Left forelimb (tissue), 1 donor: ENCODE measurements around the gene MAP2.

Experiments
- DNase-seq: peaks from one replicate; pipeline ENCODE4 v3.0.0-alpha.2; 2018; ENCODE audit warnings: low spot score

MAP2 gene, protein sequence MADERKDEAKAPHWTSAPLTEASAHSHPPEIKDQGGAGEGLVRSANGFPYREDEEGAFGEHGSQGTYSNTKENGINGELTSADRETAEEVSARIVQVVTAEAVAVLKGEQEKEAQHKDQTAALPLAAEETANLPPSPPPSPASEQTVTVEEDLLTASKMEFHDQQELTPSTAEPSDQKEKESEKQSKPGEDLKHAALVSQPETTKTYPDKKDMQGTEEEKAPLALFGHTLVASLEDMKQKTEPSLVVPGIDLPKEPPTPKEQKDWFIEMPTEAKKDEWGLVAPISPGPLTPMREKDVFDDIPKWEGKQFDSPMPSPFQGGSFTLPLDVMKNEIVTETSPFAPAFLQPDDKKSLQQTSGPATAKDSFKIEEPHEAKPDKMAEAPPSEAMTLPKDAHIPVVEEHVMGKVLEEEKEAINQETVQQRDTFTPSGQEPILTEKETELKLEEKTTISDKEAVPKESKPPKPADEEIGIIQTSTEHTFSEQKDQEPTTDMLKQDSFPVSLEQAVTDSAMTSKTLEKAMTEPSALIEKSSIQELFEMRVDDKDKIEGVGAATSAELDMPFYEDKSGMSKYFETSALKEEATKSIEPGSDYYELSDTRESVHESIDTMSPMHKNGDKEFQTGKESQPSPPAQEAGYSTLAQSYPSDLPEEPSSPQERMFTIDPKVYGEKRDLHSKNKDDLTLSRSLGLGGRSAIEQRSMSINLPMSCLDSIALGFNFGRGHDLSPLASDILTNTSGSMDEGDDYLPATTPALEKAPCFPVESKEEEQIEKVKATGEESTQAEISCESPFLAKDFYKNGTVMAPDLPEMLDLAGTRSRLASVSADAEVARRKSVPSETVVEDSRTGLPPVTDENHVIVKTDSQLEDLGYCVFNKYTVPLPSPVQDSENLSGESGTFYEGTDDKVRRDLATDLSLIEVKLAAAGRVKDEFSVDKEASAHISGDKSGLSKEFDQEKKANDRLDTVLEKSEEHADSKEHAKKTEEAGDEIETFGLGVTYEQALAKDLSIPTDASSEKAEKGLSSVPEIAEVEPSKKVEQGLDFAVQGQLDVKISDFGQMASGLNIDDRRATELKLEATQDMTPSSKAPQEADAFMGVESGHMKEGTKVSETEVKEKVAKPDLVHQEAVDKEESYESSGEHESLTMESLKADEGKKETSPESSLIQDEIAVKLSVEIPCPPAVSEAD (N-terminal part only)

DNA sequence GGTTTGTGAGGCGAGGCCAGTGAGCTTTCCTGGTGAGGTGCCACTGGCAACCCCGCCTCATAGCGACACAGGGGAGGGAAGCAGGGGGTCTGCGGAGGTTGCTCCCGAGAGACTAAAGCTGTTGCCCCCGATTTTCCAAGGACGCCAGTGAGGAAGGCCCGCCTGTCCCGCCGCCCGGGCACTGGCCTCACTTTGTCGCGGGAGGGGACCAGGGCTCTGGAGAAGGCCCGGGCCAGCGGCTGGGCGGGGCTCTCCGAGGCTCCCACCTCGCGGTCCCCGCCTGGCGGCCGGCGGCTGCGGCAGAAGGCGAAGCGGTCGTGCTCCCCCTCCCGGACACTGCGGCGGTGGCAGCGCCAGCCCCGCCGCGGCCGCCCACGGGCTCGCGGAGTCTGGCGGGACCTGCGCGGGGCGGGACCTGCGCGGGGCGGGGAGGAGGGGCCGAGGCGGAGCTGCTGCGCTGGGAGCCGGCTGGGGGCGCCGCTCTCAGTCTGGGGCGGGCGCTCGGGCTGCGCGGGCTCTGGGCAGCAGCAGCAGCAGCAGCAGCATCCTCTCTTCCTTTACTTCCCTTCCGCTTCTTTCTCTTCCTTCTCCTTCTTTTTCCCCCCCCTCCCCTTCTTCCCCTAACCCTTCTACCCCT lies at the start of gene MAP2:
Gene MAP2, plus strand, starts transcription at position 486 of the 637 bp plus-strand sequence. CDS start 229,124 bp downstream, outside the sequence.
- peak; percentile 88 for DNase-seq

DNA sequence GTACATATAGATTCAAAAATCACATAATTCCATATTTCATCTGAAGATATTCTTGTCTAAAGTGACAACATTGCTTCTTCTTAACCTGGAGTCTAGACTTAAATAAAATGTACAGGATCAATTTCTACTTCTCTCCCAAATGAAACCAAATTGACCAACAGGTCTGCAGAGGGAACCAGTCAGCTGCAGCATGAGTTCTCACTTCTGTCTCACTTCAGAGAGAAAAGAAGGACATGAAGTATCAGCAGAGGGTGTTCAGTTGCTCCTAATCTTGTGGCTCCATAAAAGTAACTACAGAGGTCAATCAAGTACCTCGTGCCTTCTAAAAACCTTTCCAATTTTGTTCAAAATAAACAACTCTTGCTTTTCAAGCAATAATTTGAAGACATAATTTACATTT lies 47.2 kb upstream of the MAP2 start:
- no peak for DNase-seq

- DNase-seq, result no peak
Observed at GRCh38 chr2:209380293-209380692, 43.6 kb upstream of the MAP2 start.

- DNase-seq, result no peak
Observed at GRCh38 chr2:209381091-209381490, 42.8 kb upstream of the MAP2 start.

DNA sequence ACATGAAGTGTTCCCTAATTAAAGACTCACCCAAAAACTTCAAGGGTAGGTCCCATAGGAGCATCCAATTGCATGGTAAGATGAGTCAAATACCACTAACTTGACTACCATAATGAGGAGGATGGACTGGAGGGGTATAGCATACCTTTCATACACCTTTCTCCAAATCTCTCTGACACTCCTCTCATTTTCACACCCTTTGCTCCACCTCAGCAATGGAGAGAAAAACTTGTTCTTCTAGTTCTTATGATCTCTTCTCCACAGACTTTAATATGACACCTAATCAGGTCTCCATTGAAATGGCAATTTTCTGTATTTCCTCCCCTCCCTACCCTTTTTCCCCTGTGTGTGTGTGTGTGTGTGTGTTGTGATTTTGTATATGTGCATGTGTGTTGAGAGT lies 41.1 kb upstream of the MAP2 start:
- no peak for DNase-seq

DNA sequence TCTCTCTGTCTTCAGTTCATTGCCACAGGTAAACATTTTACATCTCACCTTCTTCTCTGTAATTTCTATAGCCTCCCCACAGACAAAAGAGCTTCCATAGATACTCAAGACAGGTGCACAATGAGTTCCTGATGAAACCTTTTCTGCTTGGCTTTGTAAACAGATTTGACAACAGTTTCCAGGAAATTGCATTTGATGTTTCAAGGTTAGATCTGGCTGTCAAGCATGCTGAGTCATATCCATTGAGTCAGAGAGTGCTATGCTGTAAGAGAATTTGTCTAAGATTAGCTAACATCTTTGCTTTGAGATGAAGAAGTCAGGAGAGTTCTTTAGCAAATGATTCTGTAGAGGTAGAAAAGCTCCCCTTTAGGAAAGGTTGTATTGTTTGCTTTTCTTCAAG lies 40.6 kb upstream of the MAP2 start:
- DNase-seq, result no peak

GRCh38 chr2:209387389-209387788 lies 36.5 kb upstream of the MAP2 start:
- no peak for DNase-seq

DNA sequence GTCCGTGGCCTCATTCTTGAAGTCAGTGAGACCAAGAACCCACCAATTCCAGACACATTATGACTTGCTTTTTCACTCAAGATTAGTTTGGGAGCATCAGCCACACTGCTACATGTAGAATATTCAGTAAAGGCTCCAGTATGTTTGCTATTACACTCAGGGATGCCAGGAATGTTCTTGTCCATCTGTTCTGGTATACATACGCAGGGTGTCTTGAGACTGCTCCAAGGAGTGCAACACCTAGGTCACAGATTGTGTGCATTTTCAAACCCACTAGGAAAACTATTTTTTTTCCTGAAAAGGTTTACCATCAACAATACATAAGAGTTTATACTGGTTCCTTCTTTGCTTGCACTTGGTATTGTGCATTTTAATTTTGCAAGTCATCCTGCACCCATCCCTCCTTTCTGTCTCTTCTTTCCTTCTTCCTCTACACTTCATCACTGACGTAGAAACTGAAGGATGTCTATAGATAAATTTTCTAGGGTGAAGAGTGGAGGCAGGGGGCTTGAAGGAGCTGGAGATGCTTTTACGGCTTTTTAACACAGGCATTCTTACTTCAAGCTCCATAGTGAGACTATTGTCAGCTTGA lies 35.3 kb upstream of the MAP2 start:
- no peak for DNase-seq

- no peak for DNase-seq
Observed at GRCh38 chr2:209389171-209389618, 34.7 kb upstream of the MAP2 start.

- DNase-seq, result no peak
Observed at GRCh38 chr2:209390839-209391238, 33.0 kb upstream of the MAP2 start.

DNA sequence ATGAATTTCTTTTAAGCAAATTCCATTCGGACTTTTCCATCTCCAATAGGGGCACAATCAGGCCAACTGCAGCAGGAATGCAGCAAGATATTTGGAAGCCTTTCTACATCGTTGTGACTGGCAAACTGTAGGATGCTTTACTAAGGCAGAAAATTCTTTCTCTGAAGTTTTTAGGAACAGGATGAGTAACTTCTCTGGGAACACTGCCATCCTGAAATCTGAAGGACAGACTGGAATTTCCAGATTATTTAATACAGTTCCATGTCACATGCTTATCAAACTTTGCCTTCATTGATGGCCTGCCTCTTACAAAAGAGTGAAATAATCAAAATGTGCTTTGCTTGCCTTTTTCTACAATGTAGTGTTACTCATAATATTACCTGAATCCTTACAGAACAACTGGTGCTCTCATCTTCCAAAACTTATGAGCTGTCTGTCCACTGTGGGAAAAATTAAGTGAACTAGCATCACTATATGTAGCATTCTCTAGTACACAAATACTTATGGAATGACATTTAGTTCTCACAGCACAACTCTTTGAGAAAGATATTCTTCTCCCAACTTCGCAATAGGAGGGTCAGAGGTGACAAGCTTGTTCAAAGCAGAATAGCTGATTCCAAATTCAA lies 32.0 kb upstream of the MAP2 start:
- DNase-seq, result no peak

DNA sequence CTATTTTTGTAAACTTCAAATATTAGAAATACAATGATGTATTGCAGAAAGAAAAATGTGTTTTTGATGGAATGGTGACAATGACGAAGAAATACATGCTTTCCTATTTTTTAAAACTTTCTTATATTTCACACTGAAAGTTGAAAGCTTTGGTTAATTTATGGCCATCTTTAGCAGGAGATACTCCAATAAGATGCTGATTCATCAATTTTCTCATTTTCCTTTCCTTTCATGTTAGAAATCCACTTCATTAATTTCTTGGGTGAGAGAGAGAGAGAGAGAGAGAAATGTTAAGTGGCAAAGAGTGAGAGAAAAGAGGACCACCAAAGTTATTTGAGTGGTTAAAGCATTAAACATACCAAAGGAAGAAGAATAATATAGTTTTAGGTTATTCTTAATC lies 28.6 kb upstream of the MAP2 start:
- no peak for DNase-seq

GRCh38 chr2:209395652-209396051 lies 28.2 kb upstream of the MAP2 start:
- no peak for DNase-seq

DNA sequence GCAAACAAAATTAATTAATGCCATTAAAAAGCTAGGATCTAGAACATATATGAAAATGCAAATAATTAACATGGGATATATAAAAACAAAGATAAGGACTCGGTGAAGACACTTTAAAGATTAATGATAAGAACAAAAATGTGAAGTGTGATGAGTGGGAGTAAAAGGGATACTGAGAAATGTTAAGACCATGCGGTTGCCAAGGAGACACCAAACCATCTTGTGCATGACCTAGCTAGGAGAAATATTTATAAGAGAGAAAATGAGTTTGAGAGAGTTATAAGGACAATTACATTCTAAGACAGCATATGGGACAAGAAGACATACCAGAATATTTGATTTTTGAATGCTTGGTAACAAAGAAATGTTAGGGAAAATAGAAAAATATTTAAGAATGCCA lies 25.4 kb upstream of the MAP2 start:
- DNase-seq, result no peak

DNA sequence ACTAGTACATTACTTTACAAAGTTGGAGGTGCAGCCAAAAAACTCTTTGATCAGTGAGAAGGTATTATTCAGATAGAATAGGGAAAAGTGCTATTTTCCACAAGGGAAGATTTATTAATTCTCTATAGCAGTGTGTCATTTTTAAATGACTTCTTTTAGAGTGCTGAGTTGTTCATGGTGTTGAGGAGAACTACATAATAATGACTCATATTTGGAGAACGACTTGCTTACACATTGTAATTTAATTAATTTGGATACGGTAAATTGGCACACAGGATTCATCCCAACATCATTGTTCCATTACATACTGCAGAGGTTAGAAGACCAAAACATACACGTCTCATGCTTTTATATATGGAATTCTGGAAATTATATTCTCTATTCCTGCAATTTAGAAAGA lies 22.1 kb upstream of the MAP2 start:
- no peak for DNase-seq

- DNase-seq, result no peak
Observed at GRCh38 chr2:209411296-209411695, 12.6 kb upstream of the MAP2 start.

DNA sequence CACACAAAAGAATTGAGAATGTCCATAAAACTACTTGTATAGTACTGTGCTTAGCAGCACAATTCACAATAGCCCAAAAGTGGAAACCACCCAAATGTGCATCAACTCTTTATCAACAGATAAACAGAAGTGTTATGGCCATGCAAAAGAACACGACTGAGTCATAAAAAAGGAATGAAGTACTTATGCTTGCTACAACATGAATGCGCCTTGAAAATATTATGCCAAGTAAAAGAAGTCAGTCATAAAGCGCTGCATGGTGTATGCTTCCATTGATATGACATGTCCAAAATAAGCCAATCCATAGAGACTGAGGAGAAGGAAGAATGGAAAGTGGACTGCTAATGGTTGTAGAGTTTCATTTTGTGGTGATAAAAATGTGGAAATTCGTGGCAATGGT lies 12.1 kb upstream of the MAP2 start:
- no peak for DNase-seq

GRCh38 chr2:209413311-209414014 lies 10.4 kb upstream of the MAP2 start:
- DNase-seq, result no peak

DNA sequence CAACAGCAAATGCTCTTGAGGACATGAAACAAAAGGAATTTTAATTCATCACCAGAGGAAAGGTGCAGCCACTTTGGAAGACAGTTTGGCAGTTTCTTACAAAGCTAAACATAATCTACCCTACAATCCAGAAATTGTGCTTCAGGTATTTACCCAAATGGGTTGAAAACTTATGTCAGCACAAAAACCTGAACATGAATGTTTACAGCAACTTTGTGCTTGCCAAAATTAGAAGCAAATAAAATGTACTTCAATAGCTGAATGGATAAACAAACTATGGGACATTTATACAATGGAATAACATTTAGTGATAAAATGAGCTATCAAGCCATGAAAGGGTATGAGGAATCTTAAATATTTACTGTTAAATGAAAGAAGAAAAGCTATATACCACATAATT lies 6.9 kb upstream of the MAP2 start:
- no peak for DNase-seq

GRCh38 chr2:209422191-209422754 lies 1.6 kb upstream of the MAP2 start:
- DNase-seq, result no peak
